DND-41 (cell line): ENCODE results near the gene ZDHHC11B.
"Not testable (repeated sequence)": the region's sequence is repeated elsewhere in the genome, so short reads cannot be mapped to it uniquely, and the experiment has no call there.

Experiments
- ATAC-seq: fragments of 200-7000 bp; cut with Tn5 transposase; 3 replicates; pipeline ENCODE4 v1.9.1; 2021; ENCODE audit warnings: low read depth; ENCODE audit not compliant: insufficient read depth
- DNase-seq: peaks from one replicate; pipeline ENCODE4 v3.0.0-alpha.2; 2020
- H2AFZ ChIP-seq: 2 replicates; pipeline ENCODE4 v1.6.0; 2012; ENCODE audit warnings: low read depth, low read length
- H3K27ac ChIP-seq: 2 replicates; pipeline ENCODE4 v1.5.1; 2012; ENCODE audit warnings: low read length, inconsistent platforms
- H3K27me3 ChIP-seq: fragments of 200-600 bp; sonication (generic); 2 replicates; pipeline ENCODE4 v1.6.0; 2012; ENCODE audit warnings: low read length, mild to moderate bottlenecking, inconsistent platforms; ENCODE audit not compliant: insufficient read depth, poor library complexity
- H3K36me3 ChIP-seq: 2 replicates; pipeline ENCODE4 v1.5.1; 2012; ENCODE audit warnings: low read length, inconsistent platforms; ENCODE audit not compliant: insufficient read depth
- H3K4me1 ChIP-seq: 2 replicates; pipeline ENCODE4 v1.5.1; 2012; ENCODE audit warnings: mild to moderate bottlenecking, low read length; ENCODE audit not compliant: insufficient read depth
- H3K4me2 ChIP-seq: 2 replicates; pipeline ENCODE4 v1.6.0; 2012; ENCODE audit warnings: mild to moderate bottlenecking, moderate library complexity, low read length, inconsistent platforms; ENCODE audit not compliant: insufficient read depth
- H3K4me3 ChIP-seq, 2 experiments: fragments of 200-600 bp in 1 of 2; shearing (Covaris generic) in 1 of 2; 2 replicates each; pipeline ENCODE4 v1.5.1; 2012 to 2016; ENCODE audit warnings: inconsistent platforms in 2 of 2, low read length in 2 of 2, mild to moderate bottlenecking in 2 of 2, low read depth in 1 of 2, moderate library complexity in 1 of 2
- H3K79me2 ChIP-seq: 2 replicates; pipeline ENCODE4 v1.6.0; 2012; ENCODE audit warnings: low read length, inconsistent platforms; ENCODE audit not compliant: insufficient read depth
- H3K9ac ChIP-seq: 2 replicates; pipeline ENCODE4 v1.6.0; 2012; ENCODE audit warnings: low read depth, mild to moderate bottlenecking, inconsistent platforms, low read length, moderate library complexity
- H3K9me3 ChIP-seq: 2 replicates; pipeline ENCODE4 v1.5.1; 2012; ENCODE audit warnings: low read length, moderate library complexity, mild to moderate bottlenecking, inconsistent platforms; ENCODE audit not compliant: insufficient read depth, severe bottlenecking
- H4K20me1 ChIP-seq: 2 replicates; pipeline ENCODE4 v1.6.0; 2012; ENCODE audit warnings: low read length; ENCODE audit not compliant: insufficient read depth
- CTCF ChIP-seq: IDR thresholded peaks from 2 replicates; pipeline ENCODE4 v1.5.1; 2012; ENCODE audit warnings: borderline replicate concordance, low read length, moderate library complexity, mild to moderate bottlenecking; ENCODE audit not compliant: poor library complexity, severe bottlenecking; ENCODE audit errors: extremely low read depth
- EZH2 ChIP-seq: IDR thresholded peaks from 3 replicates; pipeline ENCODE4 v1.6.1; 2012; ENCODE audit warnings: borderline replicate concordance, low read depth, mild to moderate bottlenecking, moderate library complexity, low read length, inconsistent platforms; ENCODE audit not compliant: severe bottlenecking

ZDHHC11B gene

GRCh38 chr5:727087-727486, 57.4 kb downstream of the ZDHHC11B start:
- not testable (repeated sequence) for H3K4me3 ChIP-seq, H3K4me1 ChIP-seq, H3K36me3 ChIP-seq, H3K79me2 ChIP-seq, DNase-seq, H3K4me2 ChIP-seq, H2AFZ ChIP-seq, ATAC-seq, H4K20me1 ChIP-seq, H3K27me3 ChIP-seq, H3K9me3 ChIP-seq, H3K9ac ChIP-seq, H3K27ac ChIP-seq

- not testable (repeated sequence) for ATAC-seq, H3K4me3 ChIP-seq, H3K36me3 ChIP-seq, H3K9me3 ChIP-seq, H3K79me2 ChIP-seq, H3K27me3 ChIP-seq, H3K9ac ChIP-seq, DNase-seq, H2AFZ ChIP-seq, H3K27ac ChIP-seq, H3K4me2 ChIP-seq, H4K20me1 ChIP-seq, H3K4me1 ChIP-seq
Observed at GRCh38 chr5:723865-724264, 60.7 kb downstream of the ZDHHC11B start.

GRCh38 chr5:723309-723708, 61.2 kb downstream of the ZDHHC11B start:
- H3K79me2 ChIP-seq, H3K27me3 ChIP-seq, H2AFZ ChIP-seq, ATAC-seq, H3K9ac ChIP-seq, DNase-seq, H4K20me1 ChIP-seq, H3K36me3 ChIP-seq, H3K9me3 ChIP-seq, H3K4me1 ChIP-seq, H3K4me2 ChIP-seq, H3K27ac ChIP-seq, H3K4me3 ChIP-seq: not testable (repeated sequence)

GRCh38 chr5:719379-719778, 65.2 kb downstream of the ZDHHC11B start:
- ATAC-seq, H3K9ac ChIP-seq, H2AFZ ChIP-seq, H3K79me2 ChIP-seq, H3K36me3 ChIP-seq, H3K27me3 ChIP-seq, H3K27ac ChIP-seq, H3K9me3 ChIP-seq, H3K4me1 ChIP-seq, H3K4me2 ChIP-seq, H3K4me3 ChIP-seq, DNase-seq, H4K20me1 ChIP-seq: not testable (repeated sequence)

GRCh38 chr5:717143-717542, 67.4 kb downstream of the ZDHHC11B start:
- H3K4me2 ChIP-seq: no peak overlapping the region
- H3K4me3 ChIP-seq: no peak overlapping the region
- TF ChIP-seq CTCF (no peak), EZH2 (no peak)
- no peaks in the 10 kb centered on the region for H3K36me3 ChIP-seq
- peaks cover 5% of the 10 kb centered on the region for H3K9me3 ChIP-seq
- no peak overlapping the region for H3K27ac ChIP-seq
- no peaks in the 10 kb centered on the region for H3K4me1 ChIP-seq
- no peaks in the 10 kb centered on the region for H3K79me2 ChIP-seq
- no peaks in the 10 kb centered on the region for H4K20me1 ChIP-seq
- ATAC-seq: no peak
- no peak overlapping the region for H3K9ac ChIP-seq
- DNase-seq: no peak
- no peaks in the 10 kb centered on the region for H3K27me3 ChIP-seq
- H2AFZ ChIP-seq: no peak overlapping the region

GRCh38 chr5:716740-717139, 67.8 kb downstream of the ZDHHC11B start:
- not testable (repeated sequence) for H2AFZ ChIP-seq, ATAC-seq, H3K36me3 ChIP-seq, H3K9me3 ChIP-seq, H3K27ac ChIP-seq, H4K20me1 ChIP-seq, H3K9ac ChIP-seq, H3K79me2 ChIP-seq, H3K4me3 ChIP-seq, DNase-seq, H3K4me2 ChIP-seq, H3K4me1 ChIP-seq, H3K27me3 ChIP-seq

- not testable (repeated sequence) for H3K79me2 ChIP-seq, H4K20me1 ChIP-seq, H3K4me3 ChIP-seq, H3K9me3 ChIP-seq, H2AFZ ChIP-seq, H3K4me2 ChIP-seq, H3K36me3 ChIP-seq, H3K27me3 ChIP-seq, H3K27ac ChIP-seq, H3K4me1 ChIP-seq, ATAC-seq, DNase-seq, H3K9ac ChIP-seq
Observed at GRCh38 chr5:715636-716035, 68.9 kb downstream of the ZDHHC11B start.
